ENCODE results near the gene ANKS1A. TPM values are rescaled to one million over a fixed set of nuclear protein-coding genes. Genes with fewer than 3 reads are reported as not detected.

The ANKS1A gene
- total RNA-seq, 1 donor from 2014 or later = 33.5 TPM

- peaks cover 7% of the 10 kb centered on the region for H3K36me3 ChIP-seq
- H3K27me3 ChIP-seq (ENCODE audit: low read depth) = no peaks in the 10 kb centered on the region
- no peak overlapping the region for H3K4me3 ChIP-seq
- no peak for DNase-seq
- no peaks in the 10 kb centered on the region for H3K9me3 ChIP-seq (replicated peaks)
- peaks cover 100% of the 10 kb centered on the region for H3K4me1 ChIP-seq
- H3K27ac ChIP-seq (replicated peaks) = peak overlapping the region; percentile 92
- intact Hi-C loops (cut with micrococcal nuclease) = no loop called here
- TF ChIP-seq, protein P1, sequence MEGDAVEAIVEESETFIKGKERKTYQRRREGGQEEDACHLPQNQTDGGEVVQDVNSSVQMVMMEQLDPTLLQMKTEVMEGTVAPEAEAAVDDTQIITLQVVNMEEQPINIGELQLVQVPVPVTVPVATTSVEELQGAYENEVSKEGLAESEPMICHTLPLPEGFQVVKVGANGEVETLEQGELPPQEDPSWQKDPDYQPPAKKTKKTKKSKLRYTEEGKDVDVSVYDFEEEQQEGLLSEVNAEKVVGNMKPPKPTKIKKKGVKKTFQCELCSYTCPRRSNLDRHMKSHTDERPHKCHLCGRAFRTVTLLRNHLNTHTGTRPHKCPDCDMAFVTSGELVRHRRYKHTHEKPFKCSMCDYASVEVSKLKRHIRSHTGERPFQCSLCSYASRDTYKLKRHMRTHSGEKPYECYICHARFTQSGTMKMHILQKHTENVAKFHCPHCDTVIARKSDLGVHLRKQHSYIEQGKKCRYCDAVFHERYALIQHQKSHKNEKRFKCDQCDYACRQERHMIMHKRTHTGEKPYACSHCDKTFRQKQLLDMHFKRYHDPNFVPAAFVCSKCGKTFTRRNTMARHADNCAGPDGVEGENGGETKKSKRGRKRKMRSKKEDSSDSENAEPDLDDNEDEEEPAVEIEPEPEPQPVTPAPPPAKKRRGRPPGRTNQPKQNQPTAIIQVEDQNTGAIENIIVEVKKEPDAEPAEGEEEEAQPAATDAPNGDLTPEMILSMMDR (IDR thresholded peaks at IDR 0.05; ENCODE audit: borderline replicate concordance) = no peak
Measured at GRCh38 chr6:35044145-35044745, 155.2 kb downstream of the ANKS1A start.

- intact Hi-C loops (cut with micrococcal nuclease) = no loop called here
- peak overlapping the region; percentile 92 for H3K27ac ChIP-seq (replicated peaks)
- H3K4me3 ChIP-seq = no peak overlapping the region
- no peak for DNase-seq
- H3K4me1 ChIP-seq = peaks cover 100% of the 10 kb centered on the region
- H3K27me3 ChIP-seq (ENCODE audit: low read depth) = no peaks in the 10 kb centered on the region
- no peaks in the 10 kb centered on the region for H3K9me3 ChIP-seq (replicated peaks)
- TF ChIP-seq, protein P1 (IDR thresholded peaks at IDR 0.05; ENCODE audit: borderline replicate concordance) = no peak
- peaks cover 7% of the 10 kb centered on the region for H3K36me3 ChIP-seq
Measured at GRCh38 chr6:35044761-35045421, 155.8 kb downstream of the ANKS1A start.

DNA sequence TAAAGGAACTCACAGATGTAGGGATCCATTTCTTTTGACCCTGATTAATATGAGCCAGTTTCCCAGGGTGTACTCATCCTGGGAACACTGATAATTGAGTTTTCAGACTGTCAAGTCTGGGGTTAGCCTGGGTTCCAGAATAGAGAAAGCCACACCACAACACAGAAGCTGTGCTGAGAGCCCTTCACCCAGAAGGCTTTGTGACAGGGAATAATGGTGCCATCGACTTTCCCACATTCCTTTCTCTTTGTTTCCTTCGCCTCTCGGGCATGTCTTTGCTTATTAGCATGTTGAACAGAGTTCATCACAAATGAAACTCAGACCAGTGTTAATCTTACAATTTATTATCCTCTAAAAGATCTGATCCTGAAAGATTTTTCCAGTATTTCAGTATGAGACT is 157.0 kb downstream of the ANKS1A start:
- H3K36me3 ChIP-seq = peaks cover 10% of the 10 kb centered on the region
- H3K4me3 ChIP-seq = no peak overlapping the region
- DNase-seq = no peak
- no peaks in the 10 kb centered on the region for H3K9me3 ChIP-seq (replicated peaks)
- H3K27ac ChIP-seq (replicated peaks) = peak overlapping the region; percentile 92
- no peaks in the 10 kb centered on the region for H3K27me3 ChIP-seq (ENCODE audit: low read depth)
- TF ChIP-seq, protein P1 (IDR thresholded peaks at IDR 0.05; ENCODE audit: borderline replicate concordance) = no peak
- intact Hi-C loops (cut with micrococcal nuclease) = no loop called here
- H3K4me1 ChIP-seq = peaks cover 100% of the 10 kb centered on the region

DNA sequence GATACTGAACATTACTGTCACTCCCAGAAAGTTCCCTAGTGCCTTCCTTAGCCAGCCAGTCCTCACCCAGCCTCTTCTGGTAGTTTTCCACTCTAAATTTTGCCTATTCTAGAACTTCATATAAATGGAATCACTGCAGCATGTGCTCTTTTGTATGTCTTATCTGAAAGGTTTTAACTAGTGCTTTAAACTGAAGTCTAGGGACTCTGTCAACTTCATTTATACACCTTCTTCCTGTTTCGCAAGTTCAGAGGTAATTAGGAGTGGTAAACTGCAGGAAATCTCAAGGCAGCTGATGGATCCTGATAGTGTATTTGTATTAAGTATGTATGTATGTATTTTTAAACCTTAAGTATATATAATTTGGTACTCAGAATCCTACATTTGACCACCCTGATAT is 157.8 kb downstream of the ANKS1A start:
- H3K4me1 ChIP-seq = peaks cover 100% of the 10 kb centered on the region

GRCh38 chr6:35047265-35048011 is 158.4 kb downstream of the ANKS1A start:
- Histone ChIP-seq H3K27me3 (ENCODE audit: low read depth) (no peaks in the 10 kb centered on the region), H3K27ac (replicated peaks) (peak overlapping the region; percentile 92), H3K36me3 (peaks cover 18% of the 10 kb centered on the region), H3K4me3 (peak overlapping the region; percentile 26), H3K4me1 (peaks cover 100% of the 10 kb centered on the region), H3K9me3 (replicated peaks) (no peaks in the 10 kb centered on the region)
- TF ChIP-seq, protein P1 (IDR thresholded peaks at IDR 0.05; ENCODE audit: borderline replicate concordance) = no peak
- DNase-seq = no peak
- intact Hi-C loops (cut with micrococcal nuclease) = no loop called here

More for the DNA sequence above, 157.8 kb downstream of the ANKS1A start:
- H3K36me3 ChIP-seq = peaks cover 18% of the 10 kb centered on the region
- TF ChIP-seq, protein P1 (IDR thresholded peaks at IDR 0.05; ENCODE audit: borderline replicate concordance) = no peak
- no peak for DNase-seq
- H3K9me3 ChIP-seq (replicated peaks) = no peaks in the 10 kb centered on the region
- peak overlapping the region; percentile 92 for H3K27ac ChIP-seq (replicated peaks)
- intact Hi-C loops (cut with micrococcal nuclease) = no loop called here
- peak overlapping the region; percentile 26 for H3K4me3 ChIP-seq
- H3K27me3 ChIP-seq (ENCODE audit: low read depth) = no peaks in the 10 kb centered on the region
